Suprapubic skin (tissue), 4 donors: ENCODE measurements around the gene RNF44. TPM values are rescaled to one million over a fixed set of nuclear protein-coding genes. Genes with fewer than 3 reads are reported as not detected.

ENCODE experiments used
- DNase-seq, 2 donors: peaks; one replicate each; pipeline ENCODE4 v3.0.0-alpha.2; 2019; ENCODE audit warnings: low spot score in 2 of 2
- H3K27ac ChIP-seq: fragments of 200-600 bp; sonication (generic); one replicate; pipeline ENCODE4 v1.5.1; 2019
- H3K27me3 ChIP-seq: fragments of 200-600 bp; sonication (generic); one replicate; pipeline ENCODE4 v1.5.1; 2019
- H3K36me3 ChIP-seq: fragments of 200-600 bp; sonication (generic); one replicate; pipeline ENCODE4 v1.5.1; 2019
- H3K4me1 ChIP-seq: fragments of 200-600 bp; sonication (generic); one replicate; pipeline ENCODE4 v1.5.1; 2019
- H3K4me3 ChIP-seq: fragments of 200-600 bp; sonication (generic); one replicate; pipeline ENCODE4 v1.5.1; 2019; ENCODE audit warnings: mild to moderate bottlenecking
- H3K9me3 ChIP-seq: fragments of 200-600 bp; sonication (generic); one replicate; pipeline ENCODE4 v1.5.1; 2019
- EP300 ChIP-seq: sonication (generic); formaldehyde crosslinking; IDR thresholded peaks from one replicate; pipeline ENCODE4 v1.6.1; 2017; ENCODE audit warnings: antibody characterized with exemption
- POLR2A ChIP-seq, 2 donors: fragments of 450-650 bp; IDR thresholded peaks; one replicate each; pipeline ENCODE4 v1.6.1; 2017; ENCODE audit warnings: antibody characterized with exemption in 2 of 2, mild to moderate bottlenecking in 2 of 2, moderate library complexity in 2 of 2
- POLR2AphosphoS5 ChIP-seq, 3 donors: sonication (generic); formaldehyde crosslinking; IDR thresholded peaks; one replicate each; pipeline ENCODE4 v1.6.1; 2017; ENCODE audit warnings: antibody characterized with exemption in 3 of 3
- WGBS: methylation state at CpG from one replicate; pipeline ENCODE4 v1.1.5; 2018; 5-methylcytosine and 5-hydroxymethylcytosine counted together
- total RNA-seq, 4 donors: library from RNA; depleted of rRNA; stranded (reverse); fragments of >200 nt; gene quantifications; one replicate each; pipeline ENCODE4 v1.1.0, GENCODE V29; 2016
- TF ChIP-seq, protein P1 (sequence below), 2 donors: fragments of 200-600 bp in 1 of 2; fragments of 450-650 bp in 1 of 2; sonication (generic) in 1 of 2; IDR thresholded peaks; one replicate each; pipeline ENCODE4 v1.5.1; 2016 to 2019; ENCODE audit warnings: antibody characterized with exemption in 2 of 2, mild to moderate bottlenecking in 1 of 2, moderate library complexity in 1 of 2

The RNF44 gene
- total RNA-seq, 4 donors from 2014 or later, result 36.9 to 65.9 (median 46.3) TPM

DNA sequence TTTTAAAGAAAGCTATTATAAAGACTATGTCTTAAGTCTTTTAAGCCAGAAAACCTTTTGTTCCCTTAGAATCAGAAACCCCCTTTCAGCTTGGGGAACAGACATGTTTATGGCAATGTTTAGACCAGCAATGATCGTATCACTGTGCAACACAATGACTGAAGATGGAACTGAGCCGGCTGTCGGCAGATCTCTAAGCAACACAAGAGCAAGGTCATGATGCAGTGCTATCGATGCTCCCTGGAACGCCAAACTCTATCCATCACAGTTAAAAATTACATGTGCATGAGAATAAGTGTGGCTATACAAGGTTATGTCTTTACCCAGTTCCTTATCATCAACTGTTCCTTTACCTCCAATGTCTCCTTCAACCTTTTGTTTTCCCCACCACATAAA, 1.8 kb upstream of the RNF44 start:
- Histone ChIP-seq H3K9me3 (no peaks in the 10 kb centered on the region), H3K27me3 (no peaks in the 10 kb centered on the region), H3K27ac (no peak overlapping the region), H3K4me3 (no peak overlapping the region), H3K36me3 (no peaks in the 10 kb centered on the region), H3K4me1 (peaks cover 67% of the 10 kb centered on the region)
- WGBS, result 30% methylated on average over 5 of the region's 5 CpGs
- no peak for TF ChIP-seq POLR2AphosphoS5 (IDR thresholded peaks at IDR 0.05)
- TF ChIP-seq POLR2A (IDR thresholded peaks at IDR 0.05), result no peak
- TF ChIP-seq, protein P1, sequence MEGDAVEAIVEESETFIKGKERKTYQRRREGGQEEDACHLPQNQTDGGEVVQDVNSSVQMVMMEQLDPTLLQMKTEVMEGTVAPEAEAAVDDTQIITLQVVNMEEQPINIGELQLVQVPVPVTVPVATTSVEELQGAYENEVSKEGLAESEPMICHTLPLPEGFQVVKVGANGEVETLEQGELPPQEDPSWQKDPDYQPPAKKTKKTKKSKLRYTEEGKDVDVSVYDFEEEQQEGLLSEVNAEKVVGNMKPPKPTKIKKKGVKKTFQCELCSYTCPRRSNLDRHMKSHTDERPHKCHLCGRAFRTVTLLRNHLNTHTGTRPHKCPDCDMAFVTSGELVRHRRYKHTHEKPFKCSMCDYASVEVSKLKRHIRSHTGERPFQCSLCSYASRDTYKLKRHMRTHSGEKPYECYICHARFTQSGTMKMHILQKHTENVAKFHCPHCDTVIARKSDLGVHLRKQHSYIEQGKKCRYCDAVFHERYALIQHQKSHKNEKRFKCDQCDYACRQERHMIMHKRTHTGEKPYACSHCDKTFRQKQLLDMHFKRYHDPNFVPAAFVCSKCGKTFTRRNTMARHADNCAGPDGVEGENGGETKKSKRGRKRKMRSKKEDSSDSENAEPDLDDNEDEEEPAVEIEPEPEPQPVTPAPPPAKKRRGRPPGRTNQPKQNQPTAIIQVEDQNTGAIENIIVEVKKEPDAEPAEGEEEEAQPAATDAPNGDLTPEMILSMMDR (IDR thresholded peaks at IDR 0.05), result no peak
- no peak for TF ChIP-seq EP300
- DNase-seq, result no peak

DNA sequence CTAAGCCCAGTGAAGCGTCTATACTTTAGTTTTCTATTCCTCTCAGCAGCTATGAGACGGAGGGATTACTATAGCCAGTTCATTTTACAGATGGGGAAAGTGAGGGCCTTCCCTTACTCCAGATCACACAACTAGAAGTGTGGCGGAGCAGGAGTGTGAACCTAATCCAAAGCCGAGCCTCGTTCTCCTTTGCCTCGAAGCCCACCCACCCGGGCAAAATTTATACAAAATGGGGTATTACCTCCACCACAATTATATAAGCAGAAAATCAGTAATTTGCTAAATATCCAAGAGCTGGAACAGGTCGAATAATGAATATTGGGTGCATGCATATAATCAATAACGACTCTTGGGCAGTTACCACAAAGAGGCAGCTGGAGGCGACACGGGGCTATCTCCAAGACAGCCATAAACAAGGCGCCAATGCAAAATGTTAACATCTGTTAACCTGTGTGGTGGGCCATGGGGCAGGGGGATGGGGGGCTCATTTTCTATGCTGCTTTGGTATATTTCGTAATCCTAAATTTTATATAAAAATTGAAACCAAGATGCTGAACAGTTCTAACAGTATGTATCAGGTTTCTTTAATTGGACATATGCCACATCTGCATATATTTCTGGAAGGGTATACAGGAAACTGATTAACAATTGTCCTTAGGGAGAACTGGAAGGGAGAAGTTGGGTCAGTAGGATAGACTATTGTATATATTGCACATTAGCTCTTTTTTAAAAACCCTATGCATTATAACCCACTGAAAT, 1.2 kb upstream of the RNF44 start:
- peak overlapping the region; percentile 95 for H3K27ac ChIP-seq
- no peak for DNase-seq
- H3K4me3 ChIP-seq, result peak overlapping the region; percentile 76
- peak in 1 of 2 donors; percentile 4 for TF ChIP-seq POLR2A (IDR thresholded peaks at IDR 0.05)
- no peak for TF ChIP-seq EP300
- 23% methylated on average over 13 of the region's 13 CpGs for WGBS
- H3K27me3 ChIP-seq, result no peaks in the 10 kb centered on the region
- H3K9me3 ChIP-seq, result no peaks in the 10 kb centered on the region
- peaks cover 67% of the 10 kb centered on the region for H3K4me1 ChIP-seq
- no peaks in the 10 kb centered on the region for H3K36me3 ChIP-seq

DNA sequence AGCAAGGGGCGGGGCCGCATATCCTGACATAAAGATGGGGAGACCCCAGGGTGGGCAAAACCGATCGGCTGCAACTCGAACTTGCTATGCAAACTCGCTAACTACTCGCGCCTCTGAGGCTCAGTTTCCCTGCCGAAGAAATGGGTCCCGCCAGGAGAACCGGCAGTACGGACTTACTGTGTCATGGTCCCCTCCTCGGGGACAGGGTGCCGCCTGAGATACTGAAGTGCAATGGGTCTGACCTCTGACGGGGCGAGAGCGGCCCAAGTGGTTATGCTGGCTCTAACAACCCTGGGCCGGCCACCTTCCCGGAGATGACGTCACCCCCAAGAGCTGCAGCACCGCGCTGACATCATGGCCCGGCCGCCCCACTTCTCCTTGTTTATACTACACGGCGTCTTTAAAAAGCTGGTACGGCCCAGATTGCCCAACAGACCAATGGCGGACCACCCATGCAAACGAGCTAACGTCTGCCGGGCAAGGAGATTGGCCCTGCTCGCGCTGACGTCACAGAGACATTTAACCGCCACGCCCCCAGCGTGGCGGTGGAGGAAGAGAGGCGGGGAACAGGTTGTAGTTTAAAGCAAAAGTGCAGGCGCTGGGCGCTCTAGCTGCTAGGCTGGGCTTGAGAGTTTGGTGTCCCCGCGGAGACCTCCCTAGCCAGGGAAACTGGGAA, 490 bp upstream of the RNF44 start:
- no peaks in the 10 kb centered on the region for H3K36me3 ChIP-seq
- H3K27me3 ChIP-seq, result no peaks in the 10 kb centered on the region
- H3K9me3 ChIP-seq, result no peaks in the 10 kb centered on the region
- TF ChIP-seq POLR2A (IDR thresholded peaks at IDR 0.05) (peak in 1 of 2 donors; percentile 8), EP300 (no peak), POLR2AphosphoS5 (IDR thresholded peaks at IDR 0.05) (peak in 1 of 3 donors; percentile 53)
- TF ChIP-seq, protein P1 (IDR thresholded peaks at IDR 0.05), result no peak
- peak overlapping the region; percentile 95 for H3K27ac ChIP-seq
- H3K4me1 ChIP-seq, result peaks cover 72% of the 10 kb centered on the region
- 1% methylated on average over 20 of the region's 43 CpGs for WGBS
- peak; percentile 100 for DNase-seq
- peak overlapping the region; percentile 76 for H3K4me3 ChIP-seq

- Histone ChIP-seq H3K4me3 (peak overlapping the region; percentile 76), H3K4me1 (peaks cover 71% of the 10 kb centered on the region), H3K9me3 (no peaks in the 10 kb centered on the region), H3K27me3 (no peaks in the 10 kb centered on the region), H3K36me3 (peaks cover 9% of the 10 kb centered on the region), H3K27ac (peak overlapping the region; percentile 95)
- TF ChIP-seq POLR2AphosphoS5 (IDR thresholded peaks at IDR 0.05), result peak in 1 of 3 donors; percentile 37
- TF ChIP-seq, protein P1 (IDR thresholded peaks at IDR 0.05), result no peak
- TF ChIP-seq POLR2A (IDR thresholded peaks at IDR 0.05), result no peak
- no peak for TF ChIP-seq EP300
- peak; percentile 93 to 94 for DNase-seq
- 2% methylated on average over 11 of the region's 43 CpGs for WGBS
Measured at GRCh38 chr5:176536132-176536901, 885 bp downstream of the RNF44 start.

GRCh38 chr5:176535664-176536131, 1.5 kb downstream of the RNF44 start:
- H3K4me3 ChIP-seq, result peak overlapping the region; percentile 76
- H3K4me1 ChIP-seq, result peaks cover 70% of the 10 kb centered on the region
- peak overlapping the region; percentile 95 for H3K27ac ChIP-seq
- no CpG with 5 or more reads among the region's 9 CpGs for WGBS
- TF ChIP-seq POLR2A (IDR thresholded peaks at IDR 0.05), result no peak
- no peak for TF ChIP-seq EP300
- TF ChIP-seq POLR2AphosphoS5 (IDR thresholded peaks at IDR 0.05), result no peak
- TF ChIP-seq, protein P1 (IDR thresholded peaks at IDR 0.05), result no peak
- peaks cover 15% of the 10 kb centered on the region for H3K36me3 ChIP-seq
- H3K9me3 ChIP-seq, result no peaks in the 10 kb centered on the region
- no peak for DNase-seq
- no peaks in the 10 kb centered on the region for H3K27me3 ChIP-seq
